NCI-H345 treated with DMSO at 0.1 percent for 48 hours (cell line): ENCODE results near the gene GOLGA8T.
"Not testable (repeated sequence)": the region's sequence is repeated elsewhere in the genome, so short reads cannot be mapped to it uniquely, and the experiment has no call there.

Experiments used
- DNase-seq: peaks from one replicate; lab custom pipeline; 2025; ENCODE audit not compliant: unreplicated experiment; lab: John Stamatoyannopoulos, UW

Gene GOLGA8T, protein sequence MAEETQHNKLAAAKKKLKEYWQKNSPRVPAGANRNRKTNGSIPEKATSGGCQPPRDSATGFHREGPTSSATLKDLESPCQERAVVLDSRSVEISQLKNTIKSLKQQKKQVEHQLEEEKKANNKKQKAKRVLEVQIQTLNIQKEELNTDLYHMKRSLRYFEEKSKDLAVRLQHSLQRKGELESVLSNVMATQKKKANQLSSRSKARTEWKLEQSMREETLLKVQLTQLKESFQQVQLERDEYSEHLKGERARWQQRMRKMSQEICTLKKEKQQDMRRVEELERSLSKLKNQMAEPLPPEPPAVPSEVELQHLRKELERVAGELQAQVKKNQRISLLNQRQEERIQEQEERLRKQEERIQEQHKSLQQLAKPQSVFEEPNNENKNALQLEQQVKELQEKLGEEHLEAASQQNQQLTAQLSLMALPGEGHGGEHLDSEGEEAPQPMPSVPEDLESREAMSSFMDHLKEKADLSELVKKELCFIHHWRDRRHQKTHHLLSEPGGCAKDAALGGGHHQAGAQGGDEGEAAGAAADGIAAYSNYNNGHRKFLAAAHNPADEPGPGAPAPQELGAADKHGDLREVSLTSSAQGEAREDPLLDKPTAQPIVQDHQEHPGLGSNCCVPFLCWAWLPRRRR

DNA sequence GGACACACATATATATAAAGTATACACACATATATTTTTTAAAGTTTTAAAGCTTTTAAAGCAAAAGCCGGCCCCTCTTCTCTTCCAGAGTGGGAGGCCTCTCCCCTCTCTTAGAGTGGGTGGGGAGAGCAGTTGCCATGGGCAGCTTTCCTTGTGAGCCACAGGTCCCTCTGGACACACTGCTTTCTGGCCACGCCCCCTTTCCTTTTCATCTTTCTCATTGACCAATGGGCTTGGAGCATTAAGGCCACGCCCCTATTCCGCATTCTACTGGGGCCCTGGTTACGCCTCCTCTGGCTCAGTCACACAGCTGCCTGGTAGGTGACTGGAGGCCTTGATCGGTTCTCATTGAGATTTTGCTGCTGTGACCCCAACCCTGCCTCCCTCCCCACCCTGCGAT, at the start of gene GOLGA8T:
TSS of gene GOLGA8T (plus strand) at position 301 of the 400 bp plus-strand sequence. CDS start at position 399, 98 bp downstream.
- not testable (repeated sequence) for DNase-seq

DNA sequence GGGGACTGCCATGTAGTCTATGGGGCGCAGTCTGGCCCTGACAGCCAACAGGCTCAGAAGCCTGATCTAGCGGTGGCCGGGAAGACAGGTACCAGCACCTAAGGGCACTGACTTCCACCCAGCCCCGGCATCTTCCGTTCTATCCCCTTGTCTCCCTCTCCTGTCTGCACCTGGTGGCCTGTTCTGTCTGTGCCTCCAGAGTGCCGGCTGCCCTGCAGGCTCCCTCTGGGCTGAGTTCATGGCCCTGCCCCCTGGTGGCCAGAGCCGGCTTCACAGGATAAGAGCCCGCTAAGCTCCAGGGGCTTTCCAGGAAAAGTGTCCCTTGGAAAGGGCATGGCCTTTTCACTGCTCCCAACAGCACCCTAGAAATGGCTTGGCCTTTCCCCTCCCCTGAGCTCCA, 37.0 kb upstream of the GOLGA8T start:
- DNase-seq, result not testable (repeated sequence)

DNA sequence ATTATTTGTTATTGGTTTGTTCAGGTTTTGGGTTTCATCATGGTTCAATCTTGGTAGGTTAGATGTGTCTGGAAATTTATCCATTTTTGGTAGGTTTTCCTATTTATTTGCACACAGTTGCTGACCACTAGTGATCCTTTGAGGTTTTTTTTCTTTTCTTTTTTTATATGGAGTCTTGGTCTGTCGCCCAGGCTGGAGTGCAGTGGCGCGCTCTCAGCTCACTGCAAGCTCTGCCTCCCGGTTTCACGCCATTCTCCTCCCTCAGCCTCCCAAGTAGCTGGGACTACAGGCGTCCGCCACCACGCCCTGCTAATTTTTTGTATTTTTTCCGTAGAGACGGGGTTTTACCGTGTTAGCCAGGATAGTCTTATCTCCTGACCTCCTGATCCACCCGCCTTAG, 32.0 kb upstream of the GOLGA8T start:
- not testable (repeated sequence) for DNase-seq

DNA sequence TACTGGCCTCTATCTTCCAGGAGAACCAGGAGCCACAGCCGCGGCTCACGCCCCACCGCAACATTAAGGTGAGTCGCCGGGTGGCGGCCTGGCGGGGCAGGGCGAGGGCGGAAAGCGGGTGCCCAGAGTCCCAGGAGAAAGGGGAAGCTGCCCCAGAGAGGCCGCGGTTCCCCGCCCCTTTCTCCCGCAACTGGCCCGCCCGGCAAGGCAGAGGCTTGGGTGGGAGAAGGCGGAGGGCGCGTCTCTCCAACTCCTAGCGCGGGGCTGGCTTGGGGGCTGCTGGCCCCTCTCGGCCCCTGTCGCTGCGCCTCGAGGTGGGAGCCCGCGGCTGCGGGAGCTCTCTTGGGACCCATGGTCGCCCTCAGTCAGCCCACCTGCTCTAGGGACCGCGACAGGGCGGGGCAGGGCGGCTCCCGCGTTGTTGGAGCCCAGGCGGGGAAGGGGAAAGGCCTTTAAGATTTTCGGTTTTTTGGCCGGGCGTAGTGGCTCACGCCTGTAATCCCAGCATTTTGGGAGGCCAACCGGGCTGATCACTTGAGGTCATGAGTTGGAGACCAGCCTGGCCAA, 30.8 kb upstream of the GOLGA8T start:
- not testable (repeated sequence) for DNase-seq

DNA sequence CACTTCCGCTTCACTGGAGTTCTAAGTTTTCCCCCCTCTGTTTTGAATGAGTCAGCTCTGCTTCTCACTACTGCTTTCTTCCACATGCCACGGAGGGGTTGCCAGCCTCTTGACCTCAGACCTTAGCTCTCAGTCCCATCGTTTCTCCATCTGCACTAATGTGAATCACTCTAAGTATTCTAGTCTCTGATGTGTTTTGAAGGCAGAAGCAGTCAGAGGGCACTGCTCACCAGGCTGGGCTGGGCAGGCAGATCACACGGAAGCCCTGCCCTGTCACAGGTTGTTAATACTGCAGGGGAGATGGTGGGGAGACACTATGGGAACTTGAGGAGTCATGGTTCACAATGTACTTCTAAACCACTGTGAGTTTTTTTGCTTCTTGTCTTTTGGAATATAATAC, 24.3 kb upstream of the GOLGA8T start:
- not testable (repeated sequence) for DNase-seq

DNA sequence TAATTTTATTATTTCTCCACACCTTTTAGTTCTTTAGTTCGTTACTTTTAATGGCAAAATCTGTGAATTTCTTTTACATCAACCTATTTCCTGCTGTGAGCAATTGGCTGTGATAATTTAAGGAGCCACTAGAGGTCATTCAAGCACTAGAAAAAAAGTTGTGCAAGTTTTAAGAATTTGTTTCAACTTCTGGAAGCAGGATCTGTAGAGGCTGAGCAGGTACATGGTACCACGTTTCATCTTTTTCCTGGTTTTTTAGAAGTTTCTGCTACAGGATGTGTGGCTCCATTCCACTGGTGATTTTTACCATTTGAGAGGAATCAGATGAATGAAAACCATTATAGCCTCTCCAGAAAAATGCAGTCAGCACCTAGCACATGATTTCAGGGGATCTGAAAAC, 4.8 kb upstream of the GOLGA8T start:
- not testable (repeated sequence) for DNase-seq

DNA sequence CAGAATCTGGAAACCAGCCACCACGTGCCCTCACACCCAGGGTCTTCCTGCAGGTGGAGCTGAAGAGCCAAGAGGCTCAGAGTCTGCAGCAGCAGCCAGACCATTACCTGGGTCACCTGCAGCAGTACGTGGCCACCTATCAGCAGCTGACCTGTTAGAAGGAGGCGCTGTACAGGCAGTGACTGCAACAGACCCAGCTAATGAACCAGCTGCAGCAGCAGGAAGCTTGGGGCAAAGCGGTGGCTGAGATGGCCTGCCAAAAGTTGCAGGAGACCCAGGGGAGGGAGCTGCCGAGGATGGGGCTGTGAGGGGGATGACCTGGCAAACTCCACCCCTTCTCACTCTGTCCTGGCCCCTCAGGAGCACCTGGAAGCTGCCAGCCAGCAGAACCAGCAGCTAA, 8.4 kb downstream of the GOLGA8T start:
- not testable (repeated sequence) for DNase-seq

DNA sequence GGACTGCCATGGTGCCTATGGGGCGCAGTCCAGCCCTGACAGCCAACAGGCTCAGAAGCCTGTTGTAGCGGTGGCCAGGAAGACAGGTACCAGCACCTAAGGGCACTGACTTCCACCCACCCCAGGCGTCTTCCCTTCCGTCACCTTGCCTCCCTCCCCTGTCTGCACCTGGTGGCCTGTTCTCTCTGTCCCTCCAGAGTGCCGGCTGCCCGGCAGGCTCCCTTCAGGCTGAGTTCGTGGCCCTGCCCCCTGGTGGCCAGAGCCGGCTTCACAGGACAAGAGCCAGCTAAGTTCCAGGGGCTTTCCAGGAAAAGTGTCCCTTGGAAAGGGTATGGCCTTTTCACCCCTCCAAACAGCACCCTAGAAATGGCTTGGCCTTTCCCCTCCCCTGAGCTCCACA, 15.0 kb downstream of the GOLGA8T start:
- not testable (repeated sequence) for DNase-seq

DNA sequence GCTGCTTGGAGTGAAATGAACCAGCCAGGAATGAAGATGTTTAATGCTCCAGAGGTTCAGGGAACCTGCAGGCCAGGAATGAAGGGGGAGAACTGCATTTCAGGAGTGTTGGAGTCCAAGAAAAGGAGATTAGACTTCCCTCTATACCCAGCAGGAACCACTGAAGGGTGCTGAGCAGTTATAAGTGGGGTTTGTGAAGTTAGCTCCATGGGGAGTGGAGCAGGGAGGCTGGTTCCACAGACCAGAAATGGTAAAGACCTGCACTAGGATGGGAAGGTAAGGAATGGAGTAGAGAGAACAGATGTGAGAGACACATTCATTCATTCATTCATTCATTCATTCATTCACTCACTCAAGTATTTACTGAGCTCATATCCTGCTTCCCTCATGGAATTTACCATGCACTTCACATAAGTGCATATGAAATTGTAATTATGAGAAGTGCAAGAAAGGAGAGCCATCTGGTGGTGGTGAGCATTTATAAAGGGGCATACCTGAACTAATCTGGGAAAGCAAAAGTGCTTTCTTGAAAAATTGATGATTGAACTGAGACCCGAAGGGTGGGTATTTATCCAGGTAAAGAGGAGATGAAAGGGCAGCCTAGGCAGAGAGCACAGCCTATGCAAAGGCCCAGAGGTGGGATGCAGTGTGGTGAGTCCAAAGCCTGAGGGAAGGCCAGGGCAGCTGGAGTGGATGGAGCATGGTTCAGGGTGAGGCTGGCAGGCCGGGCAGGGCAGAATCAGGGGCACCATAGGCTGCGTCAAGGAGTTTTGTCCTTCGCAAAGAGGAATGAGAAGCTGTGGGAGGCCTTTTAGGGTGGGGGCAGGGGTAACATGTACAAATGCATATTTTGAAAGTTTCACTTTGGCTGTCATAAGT, 27.9 kb downstream of the GOLGA8T start:
- DNase-seq, result not testable (repeated sequence)

DNA sequence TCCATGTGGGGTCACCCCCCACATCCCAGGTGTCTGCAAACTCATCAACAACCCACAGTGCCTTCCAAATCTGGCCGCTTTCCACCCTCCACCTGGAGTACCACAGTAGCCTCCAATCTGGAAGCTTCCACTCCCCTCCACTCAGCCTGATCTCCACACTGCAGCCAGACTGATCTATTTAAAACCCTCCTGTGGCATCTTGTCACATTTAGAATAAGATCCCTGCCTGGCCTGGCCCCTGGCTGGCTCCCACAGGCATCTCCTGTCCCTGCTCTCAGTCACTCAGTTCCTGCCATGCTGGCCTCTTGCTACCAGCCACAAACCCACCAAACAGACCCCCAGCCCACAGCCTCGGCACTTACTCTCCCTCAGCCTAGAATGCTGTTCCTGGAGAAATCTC, 28.9 kb downstream of the GOLGA8T start:
- DNase-seq, result not testable (repeated sequence)

DNA sequence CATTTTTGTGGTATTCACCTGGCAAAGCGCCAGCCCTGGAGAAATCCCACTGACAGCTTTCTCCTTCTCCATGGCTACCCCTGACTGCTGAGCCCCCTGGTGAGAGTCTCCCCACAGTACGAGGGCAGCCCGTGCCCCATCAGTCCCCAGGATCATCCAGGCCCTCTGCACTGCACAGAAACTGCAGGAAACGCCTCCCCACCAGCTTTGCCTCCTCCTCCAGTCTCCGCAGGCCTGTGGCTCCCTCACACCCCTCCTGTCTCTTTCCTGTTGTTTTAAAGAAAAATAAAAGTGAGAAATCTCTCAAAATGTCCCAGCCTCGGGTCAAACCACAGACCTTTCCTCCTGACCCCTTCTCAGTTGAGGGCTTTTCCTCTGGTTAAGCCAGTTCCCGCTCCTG, 29.4 kb downstream of the GOLGA8T start:
- DNase-seq, result not testable (repeated sequence)

DNA sequence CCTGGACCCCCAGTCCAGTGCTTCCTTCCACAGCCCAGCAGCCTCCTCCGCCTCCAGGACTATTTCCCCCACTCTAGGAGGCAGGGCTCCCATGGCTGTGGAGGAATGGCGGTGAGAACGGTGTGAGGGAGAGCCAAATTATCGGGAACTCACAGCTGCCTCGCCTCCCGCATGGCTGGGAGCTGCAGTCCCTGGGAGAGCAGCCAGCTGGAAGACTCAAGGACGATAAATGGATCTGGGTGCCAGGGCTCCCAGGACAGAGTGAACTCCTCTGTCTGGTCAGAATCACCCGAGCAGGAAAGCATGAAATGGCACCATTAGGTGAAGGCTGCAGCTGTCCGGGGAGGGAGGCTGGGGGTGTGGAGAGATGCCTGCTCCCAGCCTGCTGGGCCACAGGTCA, 32.6 kb downstream of the GOLGA8T start:
- DNase-seq, result not testable (repeated sequence)

DNA sequence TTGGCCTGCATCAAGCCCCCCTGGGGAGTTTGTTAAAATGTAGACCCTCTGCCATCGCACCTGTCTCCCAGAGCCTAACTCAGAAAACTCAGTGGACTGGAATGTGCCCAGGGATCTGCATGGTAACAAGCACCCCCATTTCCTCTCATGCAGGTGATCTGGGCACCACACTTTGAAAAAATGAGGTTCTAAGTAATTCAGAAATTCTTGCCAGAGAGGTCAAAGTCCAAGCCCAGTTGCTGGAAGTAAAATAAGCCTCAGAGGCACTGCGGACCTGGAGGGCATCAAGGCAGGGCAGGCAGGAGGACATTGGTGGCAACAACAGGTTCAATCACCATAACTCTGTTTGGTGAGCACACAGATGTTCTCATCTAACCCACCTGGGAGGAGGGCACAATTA, 33.0 kb downstream of the GOLGA8T start:
- not testable (repeated sequence) for DNase-seq

DNA sequence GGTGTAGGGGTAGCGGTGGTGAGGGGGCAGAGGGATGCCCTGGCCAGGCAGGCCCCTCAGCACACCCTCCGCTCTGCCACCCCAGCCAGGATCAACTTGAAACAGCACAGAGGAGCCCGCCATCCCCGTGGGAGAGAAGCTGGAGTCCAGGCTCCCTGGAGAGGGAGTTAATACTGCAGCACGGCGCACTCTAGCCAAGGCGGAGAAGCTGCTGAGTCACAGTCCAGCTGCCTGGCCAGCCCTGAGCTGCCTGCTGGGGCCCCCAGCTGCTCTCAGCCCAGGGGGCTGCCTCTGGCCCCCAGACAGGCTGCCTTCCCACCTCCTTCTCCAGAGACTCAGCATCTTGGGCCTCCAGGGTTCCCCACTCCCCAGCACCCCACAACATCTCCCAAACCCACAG, 36.6 kb downstream of the GOLGA8T start:
- not testable (repeated sequence) for DNase-seq

DNA sequence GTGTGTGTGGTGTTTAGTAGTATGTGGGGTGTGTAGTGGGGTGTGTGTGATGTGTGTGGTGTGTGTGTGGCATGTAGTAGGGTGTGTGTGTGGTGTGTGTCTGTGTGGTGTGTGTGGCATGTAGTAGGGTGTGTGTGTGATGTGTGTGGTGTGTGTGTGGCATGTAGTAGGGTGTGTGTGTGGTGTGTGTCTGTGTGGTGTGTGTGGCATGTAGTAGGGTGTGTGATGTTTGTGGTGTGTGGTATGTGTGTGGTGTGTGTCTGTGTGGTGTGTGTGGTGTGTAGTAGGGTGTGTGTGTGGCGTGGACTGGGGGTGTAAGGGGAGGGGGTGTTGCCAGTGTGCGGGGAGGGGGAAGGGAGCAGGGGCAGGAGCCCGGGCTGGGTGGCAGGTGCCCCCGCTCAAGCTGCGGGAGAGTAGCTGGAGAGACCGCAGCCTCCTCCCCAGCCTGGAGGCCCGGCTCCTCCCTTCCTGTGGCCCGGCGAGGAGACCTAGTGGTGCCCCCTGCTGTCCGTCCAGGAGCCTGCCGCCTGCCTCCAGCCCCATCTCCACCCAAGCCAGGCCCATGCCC, 38.3 kb downstream of the GOLGA8T start:
- not testable (repeated sequence) for DNase-seq

DNA sequence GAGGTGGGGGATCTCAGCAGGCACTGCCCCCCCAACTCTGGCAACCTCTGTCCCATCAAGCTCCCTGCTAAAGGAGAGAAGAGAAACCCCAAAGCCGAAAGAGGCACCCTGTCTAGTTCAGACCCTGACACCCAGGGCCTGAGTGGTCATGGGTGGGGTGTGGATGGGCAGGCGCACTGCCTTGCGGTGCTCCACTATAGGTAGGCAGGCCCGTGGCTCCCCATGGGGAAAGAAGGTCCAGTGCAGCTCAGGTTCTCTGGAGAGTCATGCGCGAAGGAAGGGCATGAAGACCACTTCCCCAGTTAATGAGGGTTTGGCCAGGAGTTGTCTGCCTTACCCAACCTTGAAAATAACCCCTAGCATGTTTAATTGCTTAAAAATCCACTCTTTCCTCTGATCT, 40.4 kb downstream of the GOLGA8T start:
- DNase-seq, result not testable (repeated sequence)

DNA sequence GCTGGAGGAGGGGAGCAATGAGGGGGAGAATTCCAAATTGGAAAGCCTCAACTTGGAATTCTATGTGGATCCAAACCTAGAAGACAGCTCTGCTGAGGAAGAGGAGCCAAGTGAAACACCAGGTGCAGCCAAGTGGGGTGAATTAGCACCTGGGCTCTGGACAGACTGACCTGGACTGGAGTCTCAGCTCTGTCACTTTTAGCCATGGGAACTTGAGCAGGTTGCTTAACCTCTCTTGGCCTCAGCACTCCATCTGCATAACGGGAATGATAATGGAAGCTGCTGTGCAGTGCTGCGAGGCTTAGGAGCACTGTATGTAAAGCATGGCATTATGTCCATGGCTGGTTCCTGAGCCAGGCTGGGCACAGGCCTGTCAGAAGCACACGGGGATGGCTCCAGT, 41.8 kb downstream of the GOLGA8T start:
- DNase-seq, result not testable (repeated sequence)

DNA sequence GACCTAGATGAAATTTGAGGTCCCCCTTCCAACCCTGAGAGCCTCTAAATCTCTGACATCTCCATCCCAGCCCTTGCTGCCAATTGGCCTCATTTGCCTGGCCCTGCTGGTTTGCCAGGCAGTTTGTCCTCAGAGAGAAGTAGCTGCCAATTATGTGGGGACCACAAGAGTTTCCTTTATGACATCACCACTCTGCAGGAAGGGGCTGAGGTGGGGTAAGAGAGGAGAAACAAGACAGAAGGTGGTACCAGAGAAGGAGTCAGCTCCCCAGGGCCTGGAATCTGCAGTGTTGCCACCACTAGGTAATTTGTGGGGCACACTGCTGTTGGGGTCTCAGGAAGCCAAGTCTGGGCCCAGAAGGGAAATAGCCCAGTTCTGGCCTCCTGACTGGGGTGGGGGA, 45.0 kb downstream of the GOLGA8T start:
- DNase-seq, result not testable (repeated sequence)

DNA sequence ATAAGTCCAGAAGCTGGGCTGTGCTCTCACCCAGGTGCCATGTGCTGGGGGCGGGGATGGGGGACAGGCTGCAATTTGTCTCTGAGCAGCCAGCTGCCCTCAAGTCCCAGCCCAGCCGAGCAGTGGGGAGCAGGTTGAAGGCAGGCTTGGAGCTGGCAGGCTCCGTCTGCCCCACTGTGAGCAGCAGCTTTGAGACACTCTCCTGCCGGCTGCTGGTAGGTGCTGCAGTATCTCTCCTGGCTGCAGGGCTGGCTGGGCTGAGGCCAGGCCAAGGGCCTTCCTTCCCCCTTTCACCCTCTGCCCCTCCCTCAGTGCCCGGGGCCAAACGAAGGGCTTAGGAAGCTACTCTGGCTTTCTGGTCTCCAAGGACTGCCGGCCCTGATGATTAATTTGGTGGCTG, 50.6 kb downstream of the GOLGA8T start:
- not testable (repeated sequence) for DNase-seq

DNA sequence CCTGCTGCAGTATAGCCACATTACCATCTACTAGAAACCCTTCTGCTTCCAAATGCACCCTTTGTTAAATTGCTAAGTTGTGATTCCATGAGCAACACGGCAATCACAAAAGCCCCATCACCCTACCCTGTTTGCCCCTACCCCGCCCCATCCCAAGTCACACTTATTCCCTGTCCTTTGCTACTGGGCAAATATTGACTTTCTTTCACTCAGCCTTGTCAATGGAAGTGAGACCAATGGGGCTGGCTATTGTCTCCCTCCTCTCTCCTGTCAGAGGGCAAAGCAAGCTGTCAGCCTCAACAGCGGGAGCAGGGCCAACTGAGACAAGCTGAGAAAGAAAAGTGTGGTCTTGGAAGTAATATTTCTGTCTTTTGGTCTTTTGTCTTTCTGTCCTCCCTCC, 52.6 kb downstream of the GOLGA8T start:
- DNase-seq, result not testable (repeated sequence)

DNA sequence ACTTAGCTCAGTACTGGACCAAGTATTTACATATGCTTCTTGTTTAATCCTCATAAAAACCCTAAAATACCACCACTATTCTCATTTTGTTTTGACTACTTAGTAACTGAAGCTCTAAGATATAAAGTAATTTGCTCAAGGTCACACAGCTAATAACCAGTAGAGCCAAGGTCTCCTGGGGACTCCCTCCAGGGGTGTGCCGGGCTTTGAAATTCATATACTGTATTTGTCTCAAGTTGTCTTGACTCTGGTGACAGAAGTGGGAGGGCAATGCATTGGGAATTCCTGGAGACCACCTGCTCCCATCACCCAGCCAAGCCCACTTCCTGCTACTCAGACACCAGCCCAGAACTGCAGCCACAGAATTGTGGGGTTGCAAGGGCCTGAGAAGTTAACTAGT, 54.9 kb downstream of the GOLGA8T start:
- not testable (repeated sequence) for DNase-seq
